Testis (tissue), 3 donors: Measurements from ENCODE around the gene TLK1. TPM values are rescaled to one million over a fixed set of nuclear protein-coding genes. Genes with fewer than 3 reads are reported as not detected.

ENCODE experiments used
- DNase-seq: peaks from one replicate; pipeline ENCODE4 v3.0.0-alpha.2; 2019
- H3K27ac ChIP-seq, 2 donors: fragments of 200-600 bp; sonication (generic); one replicate each; pipeline ENCODE4 v1.5.1; 2019
- H3K27me3 ChIP-seq: fragments of 200-600 bp; sonication (generic); one replicate; pipeline ENCODE4 v1.5.1; 2019
- H3K36me3 ChIP-seq: fragments of 200-600 bp; sonication (generic); one replicate; pipeline ENCODE4 v1.5.1; 2017; ENCODE audit warnings: low read depth; ENCODE audit errors: missing control alignments
- H3K4me1 ChIP-seq: fragments of 200-600 bp; sonication (generic); one replicate; pipeline ENCODE4 v1.5.1; 2019
- H3K4me3 ChIP-seq, 2 donors: fragments of 200-600 bp; sonication (generic); one replicate each; pipeline ENCODE4 v1.5.1; 2017 to 2019
- H3K9me3 ChIP-seq: fragments of 200-600 bp; sonication (generic); one replicate; pipeline ENCODE4 v1.5.1; 2017
- POLR2A ChIP-seq: fragments of 450-650 bp; IDR thresholded peaks from one replicate; pipeline ENCODE4 v1.6.1; 2017; ENCODE audit warnings: antibody characterized with exemption, mild to moderate bottlenecking, moderate library complexity
- WGBS, 2 donors: methylation state at CpG; one replicate each; pipeline ENCODE4 v1.1.5; 2018; 5-methylcytosine and 5-hydroxymethylcytosine counted together
- intact Hi-C: fragments of 100-400 bp; cut with DNase I; formaldehyde crosslinking; loops from one replicate; pipeline ENCODE4 v1.15.1; 2023; ENCODE audit warnings: low total_unique reads
- polyA plus RNA-seq: library from polyadenylated mRNA; stranded (reverse); fragments of 350-450 nt; fragmentation: Illumina TruSeq; extraction: RNeasy Lipid Tissue Mini Kit (QIAGEN cat#74804); gene quantifications from one replicate; pipeline ENCODE4 v1.2.3, GENCODE V29; 2014; ENCODE audit warnings: low read depth, low replicate concordance; ENCODE audit not compliant: insufficient read depth
- total RNA-seq, 2 donors: library from RNA; depleted of rRNA; stranded (reverse); fragments of >200 nt; gene quantifications; one replicate each; pipeline ENCODE4 v1.2.3, GENCODE V29; 2016
- TF ChIP-seq, protein P1 (sequence below), 3 experiments: fragments of 450-650 bp in 2 of 3; fragments of 200-600 bp in 1 of 3; sonication (generic) in 1 of 3; IDR thresholded peaks; one replicate each; pipeline ENCODE4 v1.5.1; 2016 to 2019; ENCODE audit warnings: antibody characterized with exemption in 3 of 3, mild to moderate bottlenecking in 2 of 3, moderate library complexity in 1 of 3

TLK1 gene
- total and polyA plus RNA-seq, 3 donors from 2014 or later = 36.8 to 112 (median 110) TPM

DNA sequence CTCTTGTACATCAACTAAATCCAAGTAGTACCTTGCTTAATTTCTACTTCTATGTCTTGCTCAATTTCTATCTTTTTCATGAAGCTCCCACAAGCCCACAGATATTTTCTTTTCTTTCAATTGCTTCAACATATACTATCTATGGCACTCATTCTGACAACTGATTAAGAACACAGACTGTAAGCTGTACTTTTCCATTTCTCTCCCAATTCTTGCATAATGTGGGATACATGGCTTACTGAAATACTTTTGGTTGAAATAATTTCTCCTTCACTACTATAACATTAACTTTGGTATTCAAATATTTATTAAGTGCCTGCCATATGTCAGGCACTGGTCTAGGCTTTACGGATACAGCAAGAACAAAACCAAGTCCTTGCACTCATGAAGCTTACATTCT, 146.8 kb downstream of the TLK1 start:
- intact Hi-C loops = no loop called here
- Histone ChIP-seq H3K9me3 (no peaks in the 10 kb centered on the region), H3K4me1 (no peaks in the 10 kb centered on the region), H3K27ac (no peak overlapping the region), H3K4me3 (no peak overlapping the region), H3K27me3 (no peaks in the 10 kb centered on the region), H3K36me3 (no peaks in the 10 kb centered on the region)
- TF ChIP-seq, protein P1, sequence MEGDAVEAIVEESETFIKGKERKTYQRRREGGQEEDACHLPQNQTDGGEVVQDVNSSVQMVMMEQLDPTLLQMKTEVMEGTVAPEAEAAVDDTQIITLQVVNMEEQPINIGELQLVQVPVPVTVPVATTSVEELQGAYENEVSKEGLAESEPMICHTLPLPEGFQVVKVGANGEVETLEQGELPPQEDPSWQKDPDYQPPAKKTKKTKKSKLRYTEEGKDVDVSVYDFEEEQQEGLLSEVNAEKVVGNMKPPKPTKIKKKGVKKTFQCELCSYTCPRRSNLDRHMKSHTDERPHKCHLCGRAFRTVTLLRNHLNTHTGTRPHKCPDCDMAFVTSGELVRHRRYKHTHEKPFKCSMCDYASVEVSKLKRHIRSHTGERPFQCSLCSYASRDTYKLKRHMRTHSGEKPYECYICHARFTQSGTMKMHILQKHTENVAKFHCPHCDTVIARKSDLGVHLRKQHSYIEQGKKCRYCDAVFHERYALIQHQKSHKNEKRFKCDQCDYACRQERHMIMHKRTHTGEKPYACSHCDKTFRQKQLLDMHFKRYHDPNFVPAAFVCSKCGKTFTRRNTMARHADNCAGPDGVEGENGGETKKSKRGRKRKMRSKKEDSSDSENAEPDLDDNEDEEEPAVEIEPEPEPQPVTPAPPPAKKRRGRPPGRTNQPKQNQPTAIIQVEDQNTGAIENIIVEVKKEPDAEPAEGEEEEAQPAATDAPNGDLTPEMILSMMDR (IDR thresholded peaks at IDR 0.05) = no peak
- TF ChIP-seq POLR2A = no peak
- DNase-seq = no peak
- WGBS, 2 donors = 52 to 98% methylated on average over 1 of the region's 1 CpG

DNA sequence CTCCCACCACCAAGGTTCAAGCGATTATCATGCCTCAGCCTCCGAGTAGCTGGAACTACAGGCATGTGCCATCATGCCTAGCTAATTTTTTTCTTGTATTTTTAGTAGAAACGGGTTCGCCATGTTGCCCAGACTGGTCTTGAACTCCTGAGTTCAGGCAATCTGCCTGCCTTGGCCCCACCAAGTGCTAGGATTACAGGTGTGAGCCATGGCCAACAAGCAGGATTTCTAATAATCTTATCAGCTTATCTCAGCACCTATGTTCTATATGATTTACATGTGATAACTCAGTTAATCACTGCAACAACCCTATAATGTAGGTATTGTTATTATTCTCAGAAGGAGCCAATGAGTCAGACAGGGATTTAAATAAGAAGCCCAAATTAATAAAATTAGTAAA, 151.3 kb downstream of the TLK1 start:
- intact Hi-C loops = no loop called here
- no peak for TF ChIP-seq POLR2A
- TF ChIP-seq, protein P1 (IDR thresholded peaks at IDR 0.05) = no peak
- WGBS, 2 donors = 86 to 96% methylated on average over 4 of the region's 4 CpGs
- Histone ChIP-seq H3K4me1 (no peaks in the 10 kb centered on the region), H3K4me3 (no peak overlapping the region), H3K9me3 (no peaks in the 10 kb centered on the region), H3K27me3 (no peaks in the 10 kb centered on the region), H3K36me3 (no peaks in the 10 kb centered on the region), H3K27ac (no peak overlapping the region)
- no peak for DNase-seq

DNA sequence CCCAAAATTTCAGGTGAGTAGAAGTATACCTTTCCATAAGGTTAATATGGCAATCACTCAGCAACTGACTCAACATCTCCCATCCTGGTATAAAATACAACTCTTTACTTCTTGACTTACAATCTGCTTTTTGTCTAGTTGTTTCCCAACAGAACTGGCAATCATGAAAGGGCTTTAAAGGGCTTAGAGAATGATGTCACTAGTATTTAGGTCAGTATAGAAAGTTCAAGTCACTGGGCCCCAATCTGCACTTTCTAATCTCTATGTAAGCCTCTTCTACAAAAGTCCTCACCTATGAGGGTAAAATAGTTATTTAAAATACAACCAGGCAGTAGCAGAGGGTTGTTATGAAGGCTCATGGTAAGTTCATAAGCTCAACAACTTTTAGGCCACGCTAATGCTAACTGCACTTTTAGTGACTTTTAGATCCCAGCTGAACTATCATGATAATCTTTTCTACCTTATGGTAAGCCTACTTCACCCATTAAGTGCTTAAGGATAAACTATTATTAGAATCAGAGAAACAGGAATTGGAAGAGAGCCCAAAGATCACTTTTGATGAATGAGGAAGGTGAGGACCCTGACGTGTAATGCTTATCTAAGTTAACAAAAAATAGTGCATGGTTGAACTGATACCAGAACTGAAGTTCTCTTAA, 152.0 kb downstream of the TLK1 start:
- Histone ChIP-seq H3K9me3 (no peaks in the 10 kb centered on the region), H3K27me3 (no peaks in the 10 kb centered on the region), H3K36me3 (no peaks in the 10 kb centered on the region), H3K4me3 (no peak overlapping the region), H3K4me1 (no peaks in the 10 kb centered on the region), H3K27ac (no peak overlapping the region)
- DNase-seq = no peak
- no peak for TF ChIP-seq POLR2A
- TF ChIP-seq, protein P1 (IDR thresholded peaks at IDR 0.05) = no peak
- intact Hi-C loops = no loop called here
- WGBS, 2 donors = 67 to 93% methylated on average over 2 of the region's 2 CpGs

DNA sequence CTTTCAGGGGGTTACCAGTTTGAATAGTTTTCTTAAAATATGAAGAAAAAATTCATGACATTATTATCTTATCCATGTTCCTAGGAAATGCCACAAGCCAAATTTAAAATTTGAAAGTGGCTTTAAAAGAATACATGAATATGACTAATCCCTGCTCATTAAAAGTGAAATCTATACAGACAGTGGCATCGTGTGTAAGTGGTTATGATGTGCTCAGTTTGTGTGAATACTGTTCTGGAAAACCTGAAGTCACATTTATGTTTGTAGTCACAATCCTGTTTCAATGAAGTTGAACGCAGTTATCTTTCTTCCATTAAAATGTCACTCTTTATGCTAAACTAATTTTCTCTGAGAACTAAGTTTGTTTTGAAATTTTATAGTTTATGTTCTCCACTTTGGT, 155.9 kb downstream of the TLK1 start:
- H3K36me3 ChIP-seq = no peaks in the 10 kb centered on the region
- WGBS, 2 donors = 85 to 90% methylated on average over 2 of the region's 2 CpGs
- no peak overlapping the region for H3K27ac ChIP-seq
- intact Hi-C loops = no loop called here
- no peaks in the 10 kb centered on the region for H3K4me1 ChIP-seq
- H3K4me3 ChIP-seq = no peak overlapping the region
- no peaks in the 10 kb centered on the region for H3K27me3 ChIP-seq
- H3K9me3 ChIP-seq = no peaks in the 10 kb centered on the region
- DNase-seq = no peak
- TF ChIP-seq, protein P1 (IDR thresholded peaks at IDR 0.05) = no peak
- no peak for TF ChIP-seq POLR2A

DNA sequence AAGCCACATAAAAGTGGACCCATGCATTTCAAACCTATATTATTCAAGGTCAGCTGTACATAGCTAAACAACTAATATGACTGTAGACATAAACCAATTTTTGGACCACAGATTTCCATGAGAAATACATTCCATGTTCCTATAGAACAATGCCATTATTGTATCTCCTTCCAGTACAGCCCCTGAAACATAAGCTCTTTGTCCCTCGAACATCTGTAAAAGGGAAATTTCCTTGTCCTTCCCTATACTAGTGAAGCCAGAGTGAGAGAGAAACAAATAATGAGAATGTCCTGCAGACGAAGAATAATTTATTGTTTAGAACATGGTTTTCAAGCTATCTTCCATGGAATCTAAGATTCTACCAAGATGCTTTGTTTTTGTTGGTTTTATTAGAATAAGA, 156.3 kb downstream of the TLK1 start:
- intact Hi-C loops = no loop called here
- Histone ChIP-seq H3K27ac (no peak overlapping the region), H3K4me3 (no peak overlapping the region), H3K27me3 (no peaks in the 10 kb centered on the region), H3K4me1 (no peaks in the 10 kb centered on the region), H3K9me3 (no peaks in the 10 kb centered on the region), H3K36me3 (no peaks in the 10 kb centered on the region)
- 75 to 81% methylated on average over 2 of the region's 2 CpGs for WGBS, 2 donors
- DNase-seq = no peak
- no peak for TF ChIP-seq POLR2A
- TF ChIP-seq, protein P1 (IDR thresholded peaks at IDR 0.05) = no peak
